ENCODE data around the gene CYP4F8. TPM values are rescaled to one million over a fixed set of nuclear protein-coding genes. Genes with fewer than 3 reads are reported as not detected.

CYP4F8 gene
- total and polyA plus RNA-seq, 2 of the 8 experiments (the other 6 are each of a cell fraction or from before 2014, with no cell fraction given) = not detected

- TF ChIP-seq, protein P1, sequence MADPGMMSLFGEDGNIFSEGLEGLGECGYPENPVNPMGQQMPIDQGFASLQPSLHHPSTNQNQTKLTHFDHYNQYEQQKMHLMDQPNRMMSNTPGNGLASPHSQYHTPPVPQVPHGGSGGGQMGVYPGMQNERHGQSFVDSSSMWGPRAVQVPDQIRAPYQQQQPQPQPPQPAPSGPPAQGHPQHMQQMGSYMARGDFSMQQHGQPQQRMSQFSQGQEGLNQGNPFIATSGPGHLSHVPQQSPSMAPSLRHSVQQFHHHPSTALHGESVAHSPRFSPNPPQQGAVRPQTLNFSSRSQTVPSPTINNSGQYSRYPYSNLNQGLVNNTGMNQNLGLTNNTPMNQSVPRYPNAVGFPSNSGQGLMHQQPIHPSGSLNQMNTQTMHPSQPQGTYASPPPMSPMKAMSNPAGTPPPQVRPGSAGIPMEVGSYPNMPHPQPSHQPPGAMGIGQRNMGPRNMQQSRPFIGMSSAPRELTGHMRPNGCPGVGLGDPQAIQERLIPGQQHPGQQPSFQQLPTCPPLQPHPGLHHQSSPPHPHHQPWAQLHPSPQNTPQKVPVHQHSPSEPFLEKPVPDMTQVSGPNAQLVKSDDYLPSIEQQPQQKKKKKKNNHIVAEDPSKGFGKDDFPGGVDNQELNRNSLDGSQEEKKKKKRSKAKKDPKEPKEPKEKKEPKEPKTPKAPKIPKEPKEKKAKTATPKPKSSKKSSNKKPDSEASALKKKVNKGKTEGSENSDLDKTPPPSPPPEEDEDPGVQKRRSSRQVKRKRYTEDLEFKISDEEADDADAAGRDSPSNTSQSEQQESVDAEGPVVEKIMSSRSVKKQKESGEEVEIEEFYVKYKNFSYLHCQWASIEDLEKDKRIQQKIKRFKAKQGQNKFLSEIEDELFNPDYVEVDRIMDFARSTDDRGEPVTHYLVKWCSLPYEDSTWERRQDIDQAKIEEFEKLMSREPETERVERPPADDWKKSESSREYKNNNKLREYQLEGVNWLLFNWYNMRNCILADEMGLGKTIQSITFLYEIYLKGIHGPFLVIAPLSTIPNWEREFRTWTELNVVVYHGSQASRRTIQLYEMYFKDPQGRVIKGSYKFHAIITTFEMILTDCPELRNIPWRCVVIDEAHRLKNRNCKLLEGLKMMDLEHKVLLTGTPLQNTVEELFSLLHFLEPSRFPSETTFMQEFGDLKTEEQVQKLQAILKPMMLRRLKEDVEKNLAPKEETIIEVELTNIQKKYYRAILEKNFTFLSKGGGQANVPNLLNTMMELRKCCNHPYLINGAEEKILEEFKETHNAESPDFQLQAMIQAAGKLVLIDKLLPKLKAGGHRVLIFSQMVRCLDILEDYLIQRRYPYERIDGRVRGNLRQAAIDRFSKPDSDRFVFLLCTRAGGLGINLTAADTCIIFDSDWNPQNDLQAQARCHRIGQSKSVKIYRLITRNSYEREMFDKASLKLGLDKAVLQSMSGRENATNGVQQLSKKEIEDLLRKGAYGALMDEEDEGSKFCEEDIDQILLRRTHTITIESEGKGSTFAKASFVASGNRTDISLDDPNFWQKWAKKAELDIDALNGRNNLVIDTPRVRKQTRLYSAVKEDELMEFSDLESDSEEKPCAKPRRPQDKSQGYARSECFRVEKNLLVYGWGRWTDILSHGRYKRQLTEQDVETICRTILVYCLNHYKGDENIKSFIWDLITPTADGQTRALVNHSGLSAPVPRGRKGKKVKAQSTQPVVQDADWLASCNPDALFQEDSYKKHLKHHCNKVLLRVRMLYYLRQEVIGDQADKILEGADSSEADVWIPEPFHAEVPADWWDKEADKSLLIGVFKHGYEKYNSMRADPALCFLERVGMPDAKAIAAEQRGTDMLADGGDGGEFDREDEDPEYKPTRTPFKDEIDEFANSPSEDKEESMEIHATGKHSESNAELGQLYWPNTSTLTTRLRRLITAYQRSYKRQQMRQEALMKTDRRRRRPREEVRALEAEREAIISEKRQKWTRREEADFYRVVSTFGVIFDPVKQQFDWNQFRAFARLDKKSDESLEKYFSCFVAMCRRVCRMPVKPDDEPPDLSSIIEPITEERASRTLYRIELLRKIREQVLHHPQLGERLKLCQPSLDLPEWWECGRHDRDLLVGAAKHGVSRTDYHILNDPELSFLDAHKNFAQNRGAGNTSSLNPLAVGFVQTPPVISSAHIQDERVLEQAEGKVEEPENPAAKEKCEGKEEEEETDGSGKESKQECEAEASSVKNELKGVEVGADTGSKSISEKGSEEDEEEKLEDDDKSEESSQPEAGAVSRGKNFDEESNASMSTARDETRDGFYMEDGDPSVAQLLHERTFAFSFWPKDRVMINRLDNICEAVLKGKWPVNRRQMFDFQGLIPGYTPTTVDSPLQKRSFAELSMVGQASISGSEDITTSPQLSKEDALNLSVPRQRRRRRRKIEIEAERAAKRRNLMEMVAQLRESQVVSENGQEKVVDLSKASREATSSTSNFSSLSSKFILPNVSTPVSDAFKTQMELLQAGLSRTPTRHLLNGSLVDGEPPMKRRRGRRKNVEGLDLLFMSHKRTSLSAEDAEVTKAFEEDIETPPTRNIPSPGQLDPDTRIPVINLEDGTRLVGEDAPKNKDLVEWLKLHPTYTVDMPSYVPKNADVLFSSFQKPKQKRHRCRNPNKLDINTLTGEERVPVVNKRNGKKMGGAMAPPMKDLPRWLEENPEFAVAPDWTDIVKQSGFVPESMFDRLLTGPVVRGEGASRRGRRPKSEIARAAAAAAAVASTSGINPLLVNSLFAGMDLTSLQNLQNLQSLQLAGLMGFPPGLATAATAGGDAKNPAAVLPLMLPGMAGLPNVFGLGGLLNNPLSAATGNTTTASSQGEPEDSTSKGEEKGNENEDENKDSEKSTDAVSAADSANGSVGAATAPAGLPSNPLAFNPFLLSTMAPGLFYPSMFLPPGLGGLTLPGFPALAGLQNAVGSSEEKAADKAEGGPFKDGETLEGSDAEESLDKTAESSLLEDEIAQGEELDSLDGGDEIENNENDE (IDR thresholded peaks at IDR 0.05; ENCODE audit: insufficient replicate concordance, low read length) = no peak
- TF ChIP-seq SUZ12 (IDR thresholded peaks at IDR 0.05; ENCODE audit: low read length) = no peak
- TF ChIP-seq MAFK (IDR thresholded peaks at IDR 0.05; ENCODE audit: low read depth, low read length) = no peak
Observed at GRCh38 chr19:15589760-15590451, 25.1 kb upstream of the CYP4F8 start (continued).
